Activated CD4-positive, alpha-beta T cell treated with anti-CD3 and anti-CD28 coated beads, Interleukin-2, Interleukin-4, amounts not matched to agents 100 ng/mL and 50 ng/mL, durations not matched to agents 16 hours and 8 hours (primary cell): ENCODE data around the gene ZNF618.

ENCODE experiments used
- DNase-seq: peaks from one replicate; pipeline ENCODE4 v3.0.0-alpha.2; 2020; ENCODE audit warnings: low spot score

Gene ZNF618

GRCh38 chr9:114023961-114024360 lies 147.9 kb downstream of the ZNF618 start:
- DNase-seq: no peak

DNA sequence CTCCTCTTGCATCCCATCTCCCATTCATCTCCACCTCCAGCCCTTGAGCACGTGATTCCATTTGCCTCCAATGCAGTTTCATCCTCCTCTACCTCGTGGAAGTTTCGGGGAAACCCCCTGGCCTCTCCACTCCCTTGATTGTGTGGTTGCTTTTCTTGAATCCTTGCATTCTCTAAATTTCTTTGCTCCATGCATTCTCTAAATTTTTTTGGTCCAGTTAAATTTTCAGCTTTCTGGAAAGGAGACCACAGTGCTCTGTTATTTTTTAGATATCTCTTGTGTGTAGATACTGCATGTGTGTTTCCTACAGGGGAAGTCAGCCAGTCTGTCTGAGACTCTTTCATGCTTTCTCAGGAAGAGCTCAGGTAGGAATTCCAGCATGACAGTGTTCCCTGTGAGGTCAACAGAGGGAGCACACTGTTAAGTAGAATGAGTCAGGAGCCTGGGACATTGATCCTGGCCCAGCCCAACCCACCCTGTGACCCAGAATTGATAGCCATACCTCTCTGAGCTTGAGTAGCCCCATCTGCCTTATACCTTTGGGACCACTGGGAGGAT lies 149.2 kb downstream of the ZNF618 start:
- DNase-seq: no peak

- no peak for DNase-seq
Measured at GRCh38 chr9:114025760-114026159, 149.7 kb downstream of the ZNF618 start.

DNA sequence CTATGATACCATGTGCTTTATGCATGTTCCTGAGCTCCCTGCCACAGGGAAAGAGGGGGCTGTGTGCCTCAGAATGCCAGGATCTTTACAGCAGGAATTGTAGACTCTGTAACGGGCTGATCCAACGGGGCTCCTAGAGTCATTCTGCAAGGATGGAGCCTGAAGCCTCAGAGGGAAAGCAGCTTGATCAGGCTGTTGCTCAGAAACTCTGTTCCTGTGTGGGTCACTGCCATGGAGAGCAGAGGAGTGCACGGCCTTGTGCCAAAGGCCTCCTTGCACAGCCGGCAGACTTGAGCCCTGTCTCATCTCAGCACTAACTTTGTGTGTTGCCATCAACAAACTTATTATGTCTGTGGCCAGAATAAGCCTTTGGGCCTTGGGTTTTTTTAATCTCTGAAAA lies 150.2 kb downstream of the ZNF618 start:
- no peak for DNase-seq

DNA sequence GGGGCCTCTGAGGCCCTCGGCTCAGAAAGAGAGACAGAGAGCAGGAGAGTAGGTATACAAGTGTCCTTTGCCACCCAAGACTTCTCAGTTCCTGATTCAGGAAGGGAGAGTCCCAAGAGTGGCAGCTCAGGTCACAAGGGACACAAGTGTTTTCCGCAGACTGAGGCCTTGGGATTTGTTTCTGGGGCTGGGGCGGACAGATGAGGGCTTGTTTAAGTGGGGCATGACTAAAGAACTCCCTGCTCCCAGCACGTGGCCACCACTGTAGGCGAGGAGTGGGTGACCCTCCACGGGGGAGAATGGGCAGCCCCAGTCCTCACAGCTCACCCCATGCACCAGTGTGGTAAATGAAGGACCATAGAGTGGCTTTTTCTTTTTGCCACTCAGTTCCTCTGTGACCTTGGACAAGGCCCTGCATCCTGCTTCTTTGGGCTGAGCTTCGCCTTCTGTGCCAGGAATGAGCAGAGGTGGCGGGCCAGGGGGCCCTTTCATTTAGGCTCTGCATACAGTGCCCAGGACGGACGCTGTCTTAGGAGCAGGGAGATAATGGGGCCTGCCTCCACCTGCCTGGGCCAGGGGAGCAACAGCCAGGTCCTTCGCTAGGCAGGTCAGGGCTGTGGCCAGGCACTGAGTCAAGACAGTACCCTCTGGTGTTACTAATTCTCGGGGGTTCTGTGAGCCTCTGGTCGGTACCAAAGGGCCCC lies 151.2 kb downstream of the ZNF618 start:
- no peak for DNase-seq

DNA sequence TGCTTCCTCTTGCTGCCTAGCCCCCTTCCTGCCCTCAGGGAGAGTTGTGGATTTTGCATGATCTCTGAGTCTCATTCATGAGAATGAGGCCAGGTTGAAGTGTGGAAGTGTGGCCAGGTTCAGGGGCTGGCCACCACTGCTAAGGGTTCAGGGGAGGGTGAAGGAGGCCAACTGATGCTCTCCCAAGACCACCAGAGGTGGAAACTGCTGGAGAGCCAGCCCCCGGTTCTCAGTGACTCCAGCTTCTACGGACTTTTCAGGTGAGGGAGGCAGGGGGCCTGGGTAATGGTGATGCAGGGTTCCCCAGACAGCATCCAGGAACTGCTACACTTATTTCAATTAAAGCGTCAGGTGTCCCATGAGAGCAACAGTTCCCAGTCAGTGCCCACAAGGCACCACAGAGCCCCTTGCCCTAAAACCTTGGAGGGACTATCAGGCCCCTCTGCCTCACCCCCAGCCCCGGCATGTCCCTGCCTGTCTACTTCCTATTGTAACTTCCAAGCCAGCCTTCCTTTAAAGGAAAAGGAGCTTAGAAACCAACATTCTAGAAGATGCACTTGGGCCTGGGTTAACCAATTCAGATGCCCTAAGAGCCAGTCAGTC lies 151.9 kb downstream of the ZNF618 start:
- no peak for DNase-seq

- DNase-seq: no peak
Measured at GRCh38 chr9:114028646-114029045, 152.5 kb downstream of the ZNF618 start.

- DNase-seq: no peak
Measured at GRCh38 chr9:114029311-114030170, 153.4 kb downstream of the ZNF618 start.

GRCh38 chr9:114030364-114030763 lies 154.3 kb downstream of the ZNF618 start:
- no peak for DNase-seq

DNA sequence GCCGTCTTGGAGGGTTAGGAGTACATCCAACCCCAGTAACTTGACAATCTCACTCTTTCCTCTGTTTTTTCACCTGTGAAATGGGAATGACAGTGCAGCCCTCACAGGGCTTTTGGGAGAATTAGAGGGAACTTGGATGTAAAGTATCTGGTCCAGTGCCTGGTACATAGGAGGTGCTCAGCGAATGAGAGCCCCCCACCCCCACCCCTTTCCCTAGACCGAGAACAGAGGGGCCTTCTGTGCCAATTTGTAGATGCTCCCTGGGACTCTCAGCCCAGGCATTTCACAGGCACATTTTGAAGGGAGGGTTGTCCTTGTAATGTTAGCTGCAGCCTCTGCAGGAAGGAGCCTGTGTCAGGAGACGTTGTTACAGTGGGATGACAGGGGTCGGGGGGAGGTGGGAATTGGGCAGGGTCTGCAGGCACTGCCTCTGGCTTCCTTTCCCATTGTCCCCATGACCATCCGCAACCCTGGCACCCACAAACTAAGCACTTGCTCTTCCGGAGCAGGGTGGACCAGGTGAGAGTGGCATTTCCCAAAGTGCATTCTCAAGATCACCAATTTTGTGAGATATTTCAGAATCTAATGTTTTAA lies 155.0 kb downstream of the ZNF618 start:
- DNase-seq: no peak

DNA sequence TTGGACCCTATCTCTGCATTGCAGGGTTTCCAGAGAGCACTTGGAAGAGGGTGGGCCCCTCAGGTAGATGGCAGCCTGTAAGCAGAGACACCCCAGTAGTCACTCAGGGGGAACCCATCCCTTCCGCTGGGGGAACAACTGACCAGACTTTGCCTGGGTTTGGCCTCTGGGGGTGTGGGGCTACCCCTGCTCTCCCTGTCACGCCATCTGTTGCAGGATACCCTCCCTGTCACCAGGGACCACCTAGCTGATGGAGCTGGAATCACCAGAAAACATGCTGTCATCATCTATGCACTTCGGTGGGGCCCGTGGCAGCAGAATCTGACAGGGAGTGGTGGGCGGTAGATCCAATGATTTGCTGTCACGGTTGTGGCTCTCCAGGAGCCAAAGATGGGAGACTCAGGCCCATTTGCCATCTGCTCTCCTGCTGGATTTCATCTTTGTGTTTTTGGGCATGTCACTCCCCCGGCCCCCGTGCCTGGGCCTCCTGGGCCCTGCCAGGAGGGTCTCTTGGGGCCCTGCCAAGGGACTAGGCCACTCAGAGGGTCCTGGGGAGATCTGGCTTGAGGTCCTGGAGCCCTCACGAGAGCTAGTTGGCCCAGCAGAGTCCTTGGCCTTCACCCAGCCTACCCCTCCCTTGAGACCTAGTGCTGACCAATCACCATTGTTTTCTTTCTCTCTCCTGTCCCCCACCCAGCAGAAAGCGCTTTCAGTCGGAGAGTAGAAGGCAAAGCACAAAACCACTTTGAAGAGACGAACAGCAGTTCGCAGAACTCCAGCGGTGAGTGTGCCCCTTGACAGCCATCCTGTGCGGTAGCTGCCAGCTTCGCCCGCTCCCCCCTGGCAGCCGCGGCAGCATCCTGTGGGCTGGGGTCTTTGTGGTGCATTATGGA lies 156.1 kb downstream of the ZNF618 start:
- DNase-seq: no peak

DNA sequence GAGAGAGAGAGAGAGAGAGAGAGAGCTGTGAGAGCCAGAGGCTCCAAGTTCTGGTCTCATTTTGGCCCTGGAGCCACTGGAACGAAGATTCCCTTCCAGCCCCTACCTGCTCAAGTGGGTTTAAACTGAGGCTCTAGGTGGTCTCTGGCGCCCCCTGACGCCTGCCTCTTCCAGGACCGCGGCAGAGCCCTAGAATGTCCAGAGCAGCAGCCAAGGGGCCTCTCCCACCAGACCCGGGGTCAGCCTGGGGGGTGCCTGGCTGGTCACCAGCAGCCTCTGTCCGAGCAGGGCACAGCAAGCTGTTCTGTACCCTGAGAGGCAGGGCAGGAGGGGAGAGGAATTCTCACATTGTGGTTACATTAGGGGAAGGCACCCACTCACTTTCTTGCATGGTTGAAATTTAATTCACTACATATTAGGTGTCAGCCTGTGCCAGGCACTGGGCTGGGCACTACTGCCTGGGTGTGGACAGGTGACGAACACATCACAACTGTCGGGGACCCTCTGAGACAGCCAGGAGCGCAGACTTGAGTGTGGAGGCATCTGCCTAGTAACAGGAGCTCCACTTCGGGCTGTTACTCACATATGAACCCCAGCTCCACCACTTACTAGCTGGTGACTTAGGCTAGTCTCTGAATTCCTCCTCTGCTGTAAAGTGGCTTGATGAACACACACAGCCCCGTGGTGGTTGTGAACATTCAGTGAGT lies 157.4 kb downstream of the ZNF618 start:
- DNase-seq: no peak

DNA sequence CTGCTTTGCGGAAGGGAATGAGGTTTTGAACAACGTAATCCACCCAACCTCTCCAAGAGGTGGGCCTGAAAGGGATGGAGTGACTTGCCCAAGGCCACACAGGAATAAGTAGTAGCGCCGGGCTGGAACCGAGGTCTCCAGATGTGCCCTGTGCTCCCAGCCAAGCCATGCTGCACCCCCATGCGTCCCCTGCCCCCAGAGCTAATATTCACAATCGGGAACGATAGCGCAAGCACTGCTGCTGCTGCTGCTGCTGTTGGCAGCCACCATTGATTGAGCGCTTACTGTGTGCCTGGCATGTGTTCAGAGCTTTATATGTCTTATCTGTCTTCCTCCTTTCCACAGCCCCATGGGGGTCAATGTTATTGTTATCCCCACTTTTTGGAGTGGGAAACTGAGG lies 158.1 kb downstream of the ZNF618 start:
- DNase-seq: no peak

GRCh38 chr9:114034661-114035062 lies 158.6 kb downstream of the ZNF618 start:
- no peak for DNase-seq

DNA sequence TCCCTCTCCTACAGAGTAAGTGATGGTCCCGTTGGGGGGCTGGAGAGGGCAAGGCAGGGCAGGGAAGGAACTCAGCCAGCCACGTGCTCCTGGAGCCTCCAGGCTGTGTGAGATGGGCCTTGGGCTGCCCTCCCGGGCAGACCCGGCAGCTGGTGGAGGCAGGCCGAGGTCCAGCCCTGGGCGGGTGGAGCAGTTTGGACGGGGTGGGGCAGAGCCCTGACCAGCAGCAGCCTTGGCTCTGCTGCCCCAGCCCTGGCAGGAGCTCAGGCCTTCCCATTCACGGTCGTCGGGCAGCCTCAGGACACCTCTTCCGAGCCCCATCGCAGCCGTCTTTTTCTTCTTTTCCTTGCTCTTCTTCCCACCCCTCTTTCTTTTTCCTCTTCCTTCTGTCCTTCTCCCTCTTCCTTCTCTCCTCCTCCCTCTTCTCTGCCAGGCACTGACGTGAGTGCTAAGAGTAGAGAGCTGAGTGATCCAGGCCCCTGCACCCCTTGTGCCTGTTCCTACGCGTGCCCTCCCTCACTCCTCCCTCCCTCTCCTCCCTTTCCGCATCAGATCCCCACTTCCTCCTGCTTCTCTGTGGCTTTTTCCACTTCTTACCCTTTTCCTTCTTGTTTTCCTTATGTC lies 159.2 kb downstream of the ZNF618 start:
- no peak for DNase-seq

DNA sequence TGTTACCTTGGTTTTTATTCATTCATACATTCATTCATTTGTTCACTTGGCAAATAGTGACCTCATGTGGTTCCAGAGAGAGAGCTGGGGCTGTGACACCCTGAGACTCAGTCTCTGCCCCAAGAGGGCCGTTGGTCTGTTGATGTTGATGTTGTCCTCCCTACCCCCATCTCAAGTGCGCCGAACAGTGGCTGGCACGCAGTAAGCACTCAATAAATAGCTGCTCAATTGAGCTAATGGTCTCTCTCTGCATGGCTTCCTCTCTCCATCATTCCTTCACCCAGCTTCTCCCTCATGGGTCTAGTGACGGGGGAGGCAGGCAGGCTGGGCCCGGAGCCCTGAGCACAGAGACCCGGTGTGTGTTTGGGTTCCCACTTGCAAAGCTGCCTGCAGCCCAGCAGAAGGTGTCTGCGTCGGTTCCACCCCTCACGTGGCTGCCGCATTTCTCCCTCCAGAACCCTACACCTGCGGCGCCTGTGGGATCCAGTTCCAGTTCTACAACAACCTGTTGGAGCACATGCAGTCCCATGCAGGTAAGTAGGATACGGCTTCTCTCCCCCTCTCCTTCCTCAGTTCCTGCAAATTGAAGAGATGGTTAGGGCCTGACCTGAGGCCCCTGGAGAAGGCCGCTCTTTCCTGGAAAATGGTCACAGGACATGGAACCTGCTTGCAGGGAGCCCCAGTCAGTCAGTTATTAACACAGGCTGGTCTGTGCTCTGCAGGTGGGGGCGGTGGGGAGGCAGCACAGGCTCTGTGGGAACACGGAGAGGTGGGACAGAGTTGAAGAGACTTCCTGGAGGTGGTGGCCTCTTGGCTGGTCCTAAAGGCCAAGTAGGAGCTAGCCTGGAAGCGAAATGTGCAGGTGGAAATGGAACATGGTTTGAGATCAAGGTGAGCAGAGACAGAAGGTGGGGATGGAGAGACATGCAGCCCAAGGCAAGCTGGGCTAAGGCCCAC lies 160.0 kb downstream of the ZNF618 start:
- DNase-seq: no peak

GRCh38 chr9:114037249-114037648 lies 161.1 kb downstream of the ZNF618 start:
- DNase-seq: no peak

DNA sequence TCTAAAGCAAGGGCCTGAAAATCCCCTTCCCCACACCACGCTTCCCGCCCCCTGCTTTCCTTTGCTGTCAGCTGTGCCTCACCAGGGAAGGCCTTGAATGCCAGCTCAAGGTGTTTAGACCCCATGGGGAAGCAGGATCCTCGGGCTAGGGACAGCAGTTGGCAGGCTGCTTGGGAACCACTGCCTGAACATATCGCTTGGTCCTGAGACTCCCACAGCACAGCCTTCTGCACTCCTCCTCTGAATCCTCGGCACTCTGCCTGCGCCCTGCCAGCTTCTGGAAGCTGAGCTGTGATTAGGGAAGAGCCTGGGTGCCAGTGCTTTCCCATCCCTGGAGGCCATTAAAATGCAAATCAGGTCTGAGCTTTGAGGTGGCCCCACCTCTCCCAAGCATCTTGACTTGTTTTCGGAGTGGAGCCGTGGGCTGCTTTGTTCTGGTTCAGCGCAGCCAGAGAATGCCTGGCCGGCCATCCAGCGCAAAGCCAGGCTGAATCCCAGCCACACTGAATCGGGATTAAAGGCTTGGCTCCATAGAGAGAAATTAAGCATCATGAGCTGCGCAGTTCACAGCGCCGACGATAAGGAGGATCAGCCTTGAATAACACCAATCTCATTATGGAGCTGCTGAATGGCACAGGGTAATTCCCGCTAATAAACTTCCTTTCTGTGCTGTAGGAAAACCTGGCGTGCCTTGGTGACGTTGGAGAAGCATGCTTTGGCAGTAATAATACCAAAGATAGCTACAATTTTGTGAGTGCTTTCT lies 162.0 kb downstream of the ZNF618 start:
- no peak for DNase-seq
